Erythroblast (primary cell): ENCODE data around the gene CRY2.

Experiments
- DNase-seq, 2 experiments: peaks; one replicate each; lab custom pipeline; 2025; lab: John Stamatoyannopoulos, UW
- GATA1 ChIP-seq: IDR thresholded peaks from 2 replicates; pipeline ENCODE4 v1.6.1; 2011; ENCODE audit warnings: low read depth, mild to moderate bottlenecking, control low read depth, low read length, moderate library complexity
- POLR2A ChIP-seq: IDR thresholded peaks from 2 replicates; pipeline ENCODE4 v1.6.1; 2011; ENCODE audit warnings: mild to moderate bottlenecking, low read length

CRY2 gene

DNA sequence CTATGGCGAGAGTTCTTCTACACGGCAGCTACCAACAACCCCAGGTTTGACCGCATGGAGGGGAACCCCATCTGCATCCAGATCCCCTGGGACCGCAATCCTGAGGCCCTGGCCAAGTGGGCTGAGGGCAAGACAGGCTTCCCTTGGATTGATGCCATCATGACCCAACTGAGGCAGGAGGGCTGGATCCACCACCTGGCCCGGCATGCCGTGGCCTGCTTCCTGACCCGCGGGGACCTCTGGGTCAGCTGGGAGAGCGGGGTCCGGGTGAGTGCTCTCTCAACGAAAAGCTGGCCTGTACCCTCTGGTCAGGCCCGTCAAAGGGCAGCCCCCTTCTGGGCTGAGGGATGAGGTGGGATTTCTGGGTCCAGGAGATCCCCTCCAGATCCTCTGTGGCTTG, 22.3 kb downstream of the CRY2 start:
- TF ChIP-seq POLR2A, result no peak
- no peak for TF ChIP-seq GATA1
- DNase-seq, result no peak

DNA sequence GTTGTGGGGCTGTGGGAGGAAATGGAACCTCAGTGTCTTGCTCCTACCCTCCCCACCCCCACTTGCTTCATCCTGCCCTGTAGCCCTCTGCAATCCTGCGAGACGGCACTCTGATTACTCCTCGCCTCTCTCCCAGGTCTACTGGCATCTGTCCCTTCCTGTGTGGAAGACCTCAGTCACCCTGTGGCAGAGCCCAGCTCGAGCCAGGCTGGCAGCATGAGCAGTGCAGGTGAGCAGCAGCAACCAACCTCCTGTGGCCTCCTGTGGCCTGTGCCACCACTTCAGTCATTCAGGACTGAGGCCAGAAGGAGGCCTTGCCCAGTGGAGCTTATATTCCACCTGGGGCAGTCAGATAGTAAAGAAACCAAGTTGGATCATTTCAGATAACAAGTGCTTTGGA, 23.4 kb downstream of the CRY2 start:
- no peak for DNase-seq
- TF ChIP-seq GATA1 (no peak), POLR2A (no peak)

DNA sequence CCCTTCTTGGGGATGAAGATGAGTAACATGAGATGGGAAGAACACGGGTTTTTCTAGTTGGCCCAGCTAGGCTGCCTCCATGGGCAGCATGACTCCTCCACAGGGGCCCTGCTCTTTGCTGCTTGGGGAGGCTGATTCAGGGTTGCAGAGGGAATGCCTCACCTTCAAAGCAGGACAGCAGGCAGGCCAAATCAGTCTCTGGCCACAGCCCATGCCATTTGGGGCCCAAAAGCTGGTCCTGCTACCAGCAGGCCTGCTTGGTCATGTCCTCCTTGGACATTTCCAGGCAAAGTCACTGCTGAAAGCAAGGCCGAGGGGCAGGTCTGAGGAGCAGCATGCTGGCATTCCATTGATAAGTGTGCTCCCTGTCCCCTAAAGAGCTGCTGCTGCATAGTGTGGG, 24.4 kb downstream of the CRY2 start:
- TF ChIP-seq POLR2A (no peak), GATA1 (no peak)
- no peak for DNase-seq

DNA sequence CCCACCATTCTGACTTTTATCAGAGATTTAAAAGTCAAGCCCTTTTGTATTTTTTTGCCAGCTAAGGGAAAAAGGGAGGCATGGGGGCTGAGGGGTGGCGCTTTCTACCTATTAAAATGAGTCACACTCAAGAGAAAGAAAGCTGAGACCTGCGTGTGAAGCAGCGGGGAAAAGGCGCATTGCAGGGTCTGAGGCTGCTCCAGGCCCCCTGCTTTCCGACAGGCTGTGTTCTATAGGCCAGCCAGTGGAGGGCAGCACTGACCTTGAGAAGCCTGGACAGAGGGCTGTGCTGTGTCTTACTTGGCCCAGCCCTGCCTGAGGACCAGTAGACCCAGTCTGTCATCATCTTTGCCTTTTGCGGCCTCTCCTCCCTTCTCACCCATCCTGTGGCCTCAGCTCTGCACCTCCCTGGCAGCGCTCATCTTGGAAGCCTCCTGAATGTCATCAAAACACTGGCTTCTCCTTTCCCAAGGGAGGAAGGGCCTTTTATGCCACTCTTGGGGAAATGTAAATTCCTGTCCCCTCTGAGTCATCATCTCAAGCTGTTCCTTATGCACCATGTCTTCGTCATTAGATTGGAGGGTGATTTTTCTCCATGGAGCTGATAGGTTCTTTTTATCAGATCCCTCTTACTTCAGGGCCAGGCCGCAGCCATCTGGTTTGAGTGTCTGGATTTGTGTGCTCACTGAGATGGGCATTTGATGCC, 25.5 kb downstream of the CRY2 start:
- TF ChIP-seq GATA1 (no peak), POLR2A (no peak)
- peak; percentile 61 to 78 for DNase-seq

DNA sequence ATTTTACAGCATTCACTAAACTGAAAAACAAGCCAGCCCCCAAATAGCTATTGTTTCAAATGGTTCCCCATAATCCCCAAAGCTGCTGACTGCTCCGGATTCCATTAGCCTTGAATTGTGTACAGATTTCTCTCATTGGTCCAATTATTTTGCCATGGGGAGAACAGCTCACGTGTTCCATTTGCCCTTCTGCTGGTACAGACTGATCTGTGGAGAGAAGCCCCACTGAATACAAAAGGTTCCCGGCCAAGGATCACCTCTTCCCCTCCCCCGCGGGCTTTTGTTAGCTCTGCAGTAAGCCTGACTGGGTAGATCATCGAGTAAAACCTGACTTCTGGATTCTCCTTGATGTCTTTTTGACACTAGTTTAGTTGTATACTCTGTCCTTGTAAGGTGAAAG, 29.1 kb downstream of the CRY2 start:
- no peak for TF ChIP-seq GATA1
- TF ChIP-seq POLR2A, result no peak
- no peak for DNase-seq

DNA sequence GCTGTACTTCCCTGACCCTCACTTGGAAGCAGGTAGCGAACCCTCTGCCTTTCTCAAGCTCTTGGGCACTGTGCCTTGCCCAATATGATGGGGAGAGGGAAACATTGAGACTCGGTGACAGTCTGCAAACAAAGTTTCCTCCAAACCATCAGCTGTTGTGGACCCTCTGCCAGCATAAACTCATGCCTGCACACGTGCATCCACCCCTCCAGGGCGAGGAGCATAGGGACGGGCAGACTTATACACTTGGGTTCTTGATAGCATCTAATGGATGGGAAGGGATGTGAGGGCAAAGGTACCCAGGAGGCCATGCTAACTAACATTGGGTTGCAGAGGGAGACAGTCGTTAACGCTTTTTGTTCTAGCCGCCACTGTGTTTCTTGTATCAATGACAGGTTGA, 29.9 kb downstream of the CRY2 start:
- DNase-seq, result no peak
- no peak for TF ChIP-seq POLR2A

DNA sequence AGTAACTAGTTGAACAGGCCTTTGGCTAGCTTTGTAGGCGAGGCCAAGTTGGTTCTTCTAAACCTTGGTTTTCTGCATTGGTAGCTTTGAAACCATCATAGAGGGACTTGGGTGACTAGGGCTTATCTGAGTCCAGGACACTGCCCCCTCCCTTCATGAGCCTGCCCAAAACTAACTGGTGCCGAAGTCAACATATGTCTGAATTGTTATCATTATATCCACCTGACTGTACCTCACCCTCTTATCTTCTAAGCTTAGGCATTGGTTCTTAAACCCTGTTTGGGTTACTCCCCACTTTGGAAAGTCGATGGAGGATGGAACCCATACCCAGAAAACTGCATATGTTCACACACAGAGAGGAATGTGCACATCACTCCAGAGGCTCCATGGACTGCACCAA, 30.6 kb downstream of the CRY2 start:
- TF ChIP-seq POLR2A (no peak), GATA1 (no peak)
- DNase-seq, result peak in 1 of 2 experiments; percentile 24

DNA sequence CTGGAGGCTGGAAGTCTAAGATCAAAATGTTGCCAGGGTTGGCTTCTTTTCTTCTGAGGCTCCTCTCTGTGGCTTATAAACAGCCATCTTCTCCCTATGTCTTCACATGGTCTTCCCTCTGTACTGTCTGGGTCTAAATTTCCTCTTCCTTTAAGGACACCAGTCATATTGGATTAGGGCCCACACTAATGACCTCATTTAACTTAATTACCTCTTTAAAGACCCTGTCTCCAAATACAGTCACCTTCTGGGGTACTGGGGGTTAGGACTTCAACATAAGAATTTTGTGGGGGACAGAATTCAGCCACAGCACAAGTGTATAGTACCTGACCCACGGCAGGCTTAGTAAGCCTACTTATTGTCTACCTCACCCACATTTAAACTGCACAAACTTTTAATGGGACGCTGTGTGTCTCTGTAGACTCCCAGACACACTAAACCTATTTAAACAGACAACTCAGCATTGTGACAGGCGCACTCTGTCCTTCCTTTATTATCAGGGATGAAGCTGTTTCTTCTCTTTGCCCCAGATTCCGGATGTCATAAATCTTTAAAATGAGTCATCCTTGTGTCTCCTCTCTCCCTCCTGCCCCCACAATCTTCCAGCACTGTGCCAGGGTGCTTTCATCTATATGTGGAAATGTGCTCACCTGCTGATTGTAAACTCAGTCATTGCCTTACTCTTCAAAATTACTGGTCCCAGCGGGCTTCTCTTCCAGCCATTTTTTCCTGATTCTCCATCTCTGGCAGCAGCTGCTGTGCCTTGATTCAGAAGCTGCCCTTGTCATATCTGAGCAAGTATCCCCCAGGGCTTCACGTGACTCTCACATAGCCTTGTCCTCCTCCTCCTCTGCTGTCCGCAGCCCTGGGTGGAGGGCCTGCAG, 32.8 kb downstream of the CRY2 start:
- no peak for TF ChIP-seq GATA1
- TF ChIP-seq POLR2A, result no peak
- DNase-seq, result no peak

DNA sequence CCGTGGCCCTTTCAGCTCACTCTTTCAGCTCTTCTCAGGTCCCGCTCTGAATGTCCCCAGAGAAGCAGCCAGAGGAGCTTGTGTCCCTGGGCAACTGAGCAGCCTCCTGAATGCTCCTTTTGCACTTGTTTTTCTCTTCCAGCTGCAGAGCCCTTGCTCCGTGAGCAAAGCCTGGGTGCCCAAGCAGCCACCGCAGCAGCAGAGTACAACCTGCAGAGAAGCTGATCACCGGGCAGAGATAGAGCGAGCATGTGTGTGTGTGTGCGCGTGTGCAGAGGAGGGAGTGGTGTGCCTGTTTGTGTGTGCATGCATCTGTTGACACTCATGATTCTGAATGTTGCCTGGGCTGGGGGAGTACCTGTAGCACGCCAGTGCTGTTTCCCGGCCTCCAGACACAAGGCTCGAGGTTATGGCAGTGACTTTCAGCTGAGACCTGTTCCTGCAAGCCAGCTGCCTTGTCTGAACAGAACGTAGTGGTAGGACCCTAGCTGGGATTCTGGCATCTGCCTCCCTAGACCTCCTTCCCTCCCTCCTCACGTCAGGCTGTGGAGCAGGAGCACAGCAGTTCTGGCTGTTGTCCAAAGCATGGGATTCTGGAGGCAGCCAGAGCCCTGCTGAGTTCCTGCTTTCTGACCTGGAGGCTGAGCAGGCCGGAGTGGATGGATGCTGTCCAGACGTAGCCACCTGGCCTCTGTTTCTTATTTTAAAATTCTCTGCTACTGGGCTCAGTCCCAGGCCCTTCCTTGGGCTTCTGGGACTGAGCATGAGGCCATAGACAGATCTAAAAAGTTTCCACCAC, 33.7 kb downstream of the CRY2 start:
- no peak for DNase-seq
- TF ChIP-seq GATA1, result no peak
- TF ChIP-seq POLR2A, result no peak

DNA sequence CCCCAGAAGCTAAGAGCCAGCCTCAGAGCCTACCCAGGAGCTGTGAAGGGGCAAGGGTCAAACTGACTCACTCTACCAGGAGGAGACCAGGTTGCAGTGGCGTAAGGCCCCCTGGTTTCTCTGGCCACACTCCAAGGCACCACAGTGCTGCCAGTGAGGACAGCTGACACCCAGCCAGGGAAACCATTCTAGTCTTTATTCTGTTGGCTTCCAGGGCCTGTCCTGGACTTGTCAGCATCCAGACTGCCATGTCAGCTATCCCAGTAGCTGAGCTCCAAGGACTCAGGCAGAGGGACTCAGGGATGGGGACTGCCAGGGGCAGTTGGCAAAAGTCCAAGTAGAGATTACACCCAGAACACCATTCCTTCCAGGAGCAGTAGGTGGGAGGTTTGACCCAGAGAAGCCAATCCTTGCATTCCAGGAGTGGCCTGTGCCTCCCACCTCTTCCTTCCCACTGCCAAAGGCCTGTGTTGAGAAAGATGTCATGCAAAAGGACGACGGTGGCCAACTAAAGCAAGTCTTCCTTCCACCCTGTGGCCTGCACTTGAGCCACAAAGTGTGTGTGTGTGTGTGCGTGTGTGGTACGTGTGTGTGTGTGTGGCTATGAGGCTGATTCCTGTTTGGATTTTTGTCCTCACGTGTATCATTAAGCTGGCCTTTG, 34.6 kb downstream of the CRY2 start:
- TF ChIP-seq POLR2A (no peak), GATA1 (no peak)
- no peak for DNase-seq

DNA sequence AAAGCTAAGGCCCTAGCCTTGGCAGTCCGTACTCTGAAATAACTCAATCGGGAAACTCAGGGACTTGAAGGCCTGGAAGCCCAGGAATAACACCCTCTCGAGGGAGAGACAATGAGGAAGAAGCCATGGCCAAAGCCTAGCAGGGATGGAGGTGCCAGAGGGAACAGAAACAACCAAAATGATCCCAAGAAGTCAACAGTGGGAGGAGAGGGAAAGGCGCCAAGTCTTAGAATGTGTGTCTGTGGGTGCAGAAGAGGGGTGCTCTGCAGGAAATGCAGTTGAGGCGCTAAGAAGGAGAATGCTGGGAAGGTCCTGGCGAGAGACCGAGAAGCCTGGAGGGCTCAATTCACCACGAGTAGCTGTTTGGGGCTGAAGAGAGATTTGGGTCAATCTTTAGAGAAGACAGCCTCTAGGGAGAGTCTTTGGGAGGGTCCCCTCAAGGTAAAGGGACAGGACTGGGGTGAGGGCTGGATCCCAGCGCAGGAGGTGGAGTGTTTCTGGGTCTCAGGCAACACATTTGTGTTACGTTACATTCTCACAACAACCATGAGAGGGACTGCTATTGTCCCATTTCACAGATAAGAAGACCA, 37.4 kb downstream of the CRY2 start:
- no peak for DNase-seq
- TF ChIP-seq POLR2A (no peak), GATA1 (no peak)

DNA sequence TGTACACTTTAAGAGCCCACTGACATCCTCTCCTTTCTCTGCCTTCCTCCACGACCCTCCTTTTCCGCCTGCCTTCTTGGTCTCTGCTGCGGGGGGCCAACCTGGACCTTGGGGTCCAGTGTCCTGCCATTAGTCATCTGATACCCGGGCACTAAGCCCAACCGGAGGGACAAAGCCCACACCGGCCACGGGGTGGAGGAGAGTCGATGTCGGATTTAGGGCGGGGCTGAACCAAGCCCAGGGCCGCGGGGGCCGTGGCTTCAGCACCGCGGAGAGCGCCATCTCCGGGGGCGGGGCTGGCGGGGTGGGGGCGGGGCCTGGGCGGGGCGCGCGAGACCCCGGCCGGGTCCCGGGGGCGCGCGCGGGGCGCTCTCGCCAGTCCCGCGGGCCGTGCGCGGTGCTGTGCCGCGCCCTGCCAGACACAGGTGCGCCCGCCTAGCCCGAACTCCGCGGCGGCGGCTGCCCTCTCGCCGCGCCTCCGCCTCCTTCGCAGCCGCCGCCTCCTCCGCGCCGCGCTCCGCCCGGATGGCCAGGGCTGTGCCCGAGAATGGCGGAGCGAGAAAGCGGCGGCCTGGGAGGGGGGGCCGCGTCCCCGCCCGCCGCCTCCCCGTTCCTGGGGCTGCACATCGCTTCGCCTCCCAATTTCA, 38.1 kb downstream of the CRY2 start, which contains the start of gene MAPK8IP1:
Gene MAPK8IP1 (plus strand): TSS at position 378 of the 647 bp plus-strand sequence. CDS start 170 bp downstream, at position 548.
- peak; percentile 67 to 75 for DNase-seq
- TF ChIP-seq POLR2A, result no peak
- no peak for TF ChIP-seq GATA1
